Activated CD4-positive, alpha-beta T cell treated with anti-CD3 and anti-CD28 coated beads, Interleukin-2, amount 50 U/mL, for 1 hour (primary cell): ENCODE measurements around the gene IPP.
"Not testable (repeated sequence)": the region's sequence is repeated elsewhere in the genome, so short reads cannot be mapped to it uniquely, and the experiment has no call there.

Experiments
- DNase-seq: peaks from one replicate; pipeline ENCODE4 v3.0.0-alpha.2; 2020

Gene IPP

DNA sequence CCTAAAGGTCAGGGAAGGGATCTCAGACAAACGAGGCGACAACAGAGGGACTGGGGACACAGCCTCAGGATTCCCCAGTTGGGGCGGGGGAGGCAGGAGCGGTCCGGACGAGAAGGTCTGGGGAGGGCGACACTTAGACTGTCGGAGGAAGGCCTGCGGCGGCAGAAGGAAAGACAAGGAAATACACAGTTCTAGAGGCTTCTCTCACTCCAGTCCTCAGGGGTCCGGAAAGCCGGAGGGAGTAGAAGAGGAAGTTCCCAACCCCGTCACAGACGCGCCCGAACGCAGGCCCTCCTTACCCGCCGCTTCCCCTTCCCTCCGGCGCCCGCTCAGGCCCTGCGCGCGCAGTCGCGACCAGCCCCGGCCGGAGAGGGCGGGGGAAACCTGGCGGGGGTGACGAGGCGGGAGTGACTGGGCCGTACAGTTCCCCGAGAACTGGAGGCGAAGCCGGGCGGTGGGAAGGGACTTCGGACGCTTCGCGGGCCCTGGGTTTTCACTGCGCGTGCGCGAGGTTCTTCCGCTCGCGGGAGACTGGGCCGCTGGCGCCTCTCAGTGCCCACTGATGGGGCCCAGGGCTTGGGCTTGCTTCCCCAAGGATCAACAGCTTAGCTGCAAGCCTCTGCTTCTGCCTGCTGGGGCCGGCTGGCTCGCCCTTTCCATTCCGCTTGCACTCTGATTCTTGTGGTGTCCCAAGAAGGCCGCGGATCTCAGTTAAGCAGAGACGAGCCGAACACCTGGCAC lies at the start of gene IPP:
IPP (minus strand) TSS at position 356 of the 741 bp plus-strand sequence. CDS start 4,242 bp downstream, outside the sequence.
- DNase-seq: peak; percentile 84

DNA sequence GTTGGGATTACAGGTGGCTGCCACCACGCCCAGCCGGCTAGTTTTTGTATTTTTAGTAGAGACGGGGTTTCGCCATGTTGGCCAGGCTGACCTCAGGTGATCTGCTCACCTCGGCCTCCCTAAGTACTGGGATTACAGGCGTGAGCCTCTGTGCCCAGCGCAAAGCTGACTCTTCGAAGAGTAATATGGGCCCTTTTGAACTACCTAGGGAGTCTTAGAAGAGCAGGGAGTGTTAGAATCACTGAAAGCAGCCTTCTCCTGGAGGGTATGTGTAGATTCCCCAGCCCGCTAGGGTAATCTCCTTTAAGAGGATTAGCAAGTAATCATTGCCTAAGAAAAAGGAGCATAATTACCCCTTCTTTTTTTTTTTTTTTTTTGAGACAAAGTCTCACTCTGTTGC lies 46.5 kb upstream of the IPP start:
- DNase-seq: no peak

DNA sequence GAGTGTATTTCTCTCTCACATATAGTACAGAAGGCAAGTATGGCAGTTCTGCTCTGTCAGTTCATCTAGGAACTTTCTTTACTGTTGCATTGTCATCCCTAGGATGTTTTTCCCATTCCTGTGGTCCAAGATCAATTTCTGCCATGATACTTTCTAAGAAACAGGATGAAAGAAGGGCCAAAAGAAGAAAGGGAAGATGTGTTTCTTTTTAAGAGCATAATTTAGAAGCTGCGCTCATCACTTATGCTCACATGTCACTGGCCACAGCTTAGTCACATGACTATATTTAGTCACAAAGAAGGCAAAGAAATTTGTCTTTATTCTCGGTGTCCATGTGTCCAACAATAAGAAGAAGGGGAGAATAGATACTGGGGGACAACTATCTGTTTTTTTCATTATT lies 45.9 kb upstream of the IPP start:
- no peak for DNase-seq

DNA sequence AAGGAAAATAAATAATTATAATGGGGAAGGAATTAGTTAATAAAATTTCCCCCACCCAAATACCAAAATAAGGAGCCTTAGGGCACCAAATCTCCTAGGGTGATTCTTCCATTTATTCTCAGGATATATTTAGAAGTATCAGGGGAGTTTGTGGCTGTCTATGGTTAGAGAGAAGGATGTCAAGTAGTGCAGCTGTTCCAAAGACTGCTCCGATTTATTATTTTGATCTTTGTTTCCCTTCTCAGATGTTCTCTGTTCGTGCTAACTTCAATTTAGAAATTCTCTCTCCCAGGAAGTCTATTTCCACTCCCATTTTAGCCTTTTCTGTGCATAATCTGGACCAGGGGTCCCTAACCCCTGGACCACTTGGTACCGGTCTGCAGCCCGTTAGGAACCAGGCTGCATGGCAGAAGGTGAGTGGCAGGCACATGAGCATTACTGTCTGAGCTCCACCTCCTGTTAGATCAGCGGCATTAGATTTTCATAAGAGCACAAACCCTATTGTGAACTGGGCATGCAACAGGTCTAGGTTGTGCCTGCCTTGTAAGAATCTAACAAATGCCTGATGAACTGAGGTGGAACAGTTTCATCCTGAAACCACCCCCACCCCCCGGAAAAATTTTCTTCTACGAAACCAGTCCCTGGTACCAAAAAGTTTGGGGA lies 43.6 kb upstream of the IPP start:
- no peak for DNase-seq

DNA sequence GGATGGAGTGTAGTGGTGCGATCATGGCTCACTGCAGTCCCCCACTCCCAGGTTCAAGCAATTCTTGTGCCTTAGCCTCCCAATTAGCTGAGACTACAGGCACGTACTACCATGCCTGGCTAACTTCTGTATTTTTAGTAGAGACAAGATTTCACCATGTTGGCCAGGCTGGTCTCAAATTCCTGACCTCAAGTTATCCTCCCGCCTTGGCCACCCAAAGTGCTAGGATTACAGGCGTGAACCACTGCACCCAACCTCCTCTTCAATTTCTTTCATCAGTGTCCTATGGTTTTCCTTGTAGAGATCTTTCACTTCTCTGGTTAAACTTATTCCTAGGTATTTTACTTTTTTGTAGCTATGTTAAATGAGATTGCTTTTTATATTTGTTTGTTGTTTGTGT lies 42.3 kb upstream of the IPP start:
- DNase-seq: no peak

DNA sequence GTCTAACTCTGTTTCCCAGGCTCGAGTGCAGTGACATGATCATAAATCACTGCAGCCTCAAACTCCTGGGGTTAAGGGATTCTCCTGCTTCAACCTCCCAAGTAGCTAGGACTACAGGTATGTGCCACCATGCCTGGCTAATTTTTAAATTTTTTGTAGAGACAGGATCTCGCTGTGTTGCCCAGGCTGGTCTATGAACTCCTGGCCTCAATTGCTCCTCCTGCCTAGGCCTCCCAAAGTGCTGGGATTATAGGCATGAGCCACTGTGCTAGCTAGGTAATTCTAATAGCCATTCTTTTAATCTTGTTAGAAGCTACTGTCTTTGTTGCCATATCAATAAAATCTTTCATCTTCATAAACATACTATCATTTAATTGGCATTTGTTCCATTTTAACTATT lies 39.1 kb upstream of the IPP start:
- no peak for DNase-seq

DNA sequence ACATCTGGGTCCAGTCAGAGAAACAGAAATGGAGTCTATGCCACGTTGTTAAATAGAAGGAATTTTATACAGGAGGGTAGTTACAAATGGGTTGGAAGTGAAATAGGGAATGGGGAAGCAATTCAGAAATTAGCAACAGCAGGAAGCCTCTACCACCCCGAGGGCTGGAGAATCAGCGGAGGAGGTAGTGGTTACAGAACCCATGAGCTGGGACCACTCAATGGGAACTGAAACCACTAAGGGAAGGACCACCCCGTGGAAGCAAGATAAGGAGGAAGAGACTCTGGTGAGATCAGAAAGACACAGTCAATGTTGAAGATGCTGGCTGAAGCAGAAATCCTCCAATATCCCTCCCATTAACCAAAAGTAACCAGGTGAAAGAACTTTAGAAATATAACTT lies 37.5 kb upstream of the IPP start:
- no peak for DNase-seq

GRCh38 chr1:45785583-45785982 lies 35.1 kb upstream of the IPP start:
- peak; percentile 2 for DNase-seq

DNA sequence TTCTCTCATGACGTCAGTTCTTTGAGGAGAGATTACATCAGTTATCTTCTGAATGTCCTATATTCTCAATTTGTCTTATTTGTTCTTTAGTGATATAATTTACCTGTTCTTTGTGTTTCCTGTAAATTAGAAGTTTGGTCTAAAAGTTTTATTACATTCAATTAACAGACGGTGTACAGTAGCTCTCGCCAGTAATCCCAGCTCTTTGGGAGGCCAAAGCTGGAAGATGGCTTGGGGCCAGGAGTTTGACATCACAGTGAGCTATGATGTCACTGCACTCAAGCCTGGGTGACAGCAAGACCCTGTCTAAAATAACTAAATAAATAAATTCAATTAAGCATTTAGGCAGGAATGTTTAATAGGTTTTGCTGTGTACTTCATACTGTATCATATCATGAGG lies 25.3 kb upstream of the IPP start:
- DNase-seq: no peak

DNA sequence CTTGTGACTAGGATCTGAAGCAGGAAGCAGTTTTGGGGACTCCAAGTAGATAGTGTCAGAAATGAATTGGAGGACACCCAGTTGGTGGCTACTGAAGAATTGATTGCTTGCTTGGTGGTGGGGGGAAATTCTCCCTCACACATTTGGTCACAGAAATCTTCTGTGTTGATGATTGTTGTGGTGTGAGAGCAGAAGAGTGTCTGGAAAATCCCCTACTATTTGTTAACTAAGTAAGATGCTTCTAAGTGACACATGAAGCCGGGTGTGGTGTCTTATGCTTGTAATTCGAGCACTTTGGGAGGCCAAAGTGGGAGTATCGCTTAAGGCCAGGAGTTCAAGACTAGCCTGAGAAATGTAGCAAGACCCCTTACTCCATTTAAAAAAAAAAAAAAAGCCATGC lies 22.5 kb upstream of the IPP start:
- DNase-seq: no peak

- DNase-seq: no peak
Observed at GRCh38 chr1:45769261-45769932, 18.9 kb upstream of the IPP start.

DNA sequence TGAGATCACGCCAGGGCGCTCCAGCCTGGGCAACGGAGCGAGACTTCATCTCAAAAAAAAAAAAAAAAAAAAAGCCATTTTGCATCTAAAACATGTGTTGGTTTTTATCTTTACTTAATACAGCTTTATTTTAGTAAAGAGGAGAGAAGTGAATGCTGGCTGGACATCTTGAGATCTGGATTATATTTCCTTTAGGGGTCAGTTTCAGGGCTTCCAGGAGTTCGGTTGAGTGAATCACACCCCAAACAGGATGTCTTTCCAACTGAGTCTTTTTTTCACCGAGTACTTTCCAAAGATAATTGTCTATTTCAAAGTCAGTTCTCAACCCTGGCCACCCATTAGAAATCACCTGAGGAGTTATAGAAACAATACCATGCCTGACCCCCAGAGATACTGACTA lies 16.6 kb upstream of the IPP start:
- DNase-seq: no peak

GRCh38 chr1:45765999-45766792 lies 15.7 kb upstream of the IPP start:
- no peak for DNase-seq

- DNase-seq: no peak
Observed at GRCh38 chr1:45762291-45762690, 11.8 kb upstream of the IPP start.

- DNase-seq: no peak
Observed at GRCh38 chr1:45755697-45756096, 5.2 kb upstream of the IPP start.

GRCh38 chr1:45753248-45754037 lies 3.0 kb upstream of the IPP start:
- no peak for DNase-seq

DNA sequence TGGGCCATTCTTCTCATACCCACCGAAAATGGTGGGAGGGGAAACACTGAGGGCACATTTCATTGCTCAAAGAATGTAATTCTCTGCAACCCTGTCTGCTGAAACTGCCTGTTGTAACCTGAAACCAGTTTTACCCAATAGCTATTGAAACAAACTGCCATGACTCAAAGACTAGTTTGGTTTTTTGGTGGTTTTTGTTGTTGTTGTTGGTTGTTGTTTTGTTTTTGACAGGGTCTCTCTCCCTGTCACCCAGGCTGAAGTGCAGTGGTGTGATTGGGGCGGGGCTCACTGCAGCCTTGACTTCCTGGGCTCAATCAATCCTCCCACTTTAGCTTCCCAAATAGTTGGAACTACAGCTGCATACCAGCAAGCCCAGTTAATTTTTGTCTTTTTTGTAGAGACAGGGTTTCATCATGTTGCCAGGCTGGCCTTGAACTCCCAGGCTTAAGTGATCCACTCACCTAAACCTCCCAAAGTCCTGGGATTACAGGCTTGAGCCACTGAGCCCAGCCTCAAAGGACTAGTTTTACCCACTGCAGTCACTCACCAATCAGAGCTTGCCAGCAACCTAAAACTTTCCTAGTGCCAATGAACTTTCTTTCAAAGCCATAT lies 2.1 kb upstream of the IPP start:
- no peak for DNase-seq

DNA sequence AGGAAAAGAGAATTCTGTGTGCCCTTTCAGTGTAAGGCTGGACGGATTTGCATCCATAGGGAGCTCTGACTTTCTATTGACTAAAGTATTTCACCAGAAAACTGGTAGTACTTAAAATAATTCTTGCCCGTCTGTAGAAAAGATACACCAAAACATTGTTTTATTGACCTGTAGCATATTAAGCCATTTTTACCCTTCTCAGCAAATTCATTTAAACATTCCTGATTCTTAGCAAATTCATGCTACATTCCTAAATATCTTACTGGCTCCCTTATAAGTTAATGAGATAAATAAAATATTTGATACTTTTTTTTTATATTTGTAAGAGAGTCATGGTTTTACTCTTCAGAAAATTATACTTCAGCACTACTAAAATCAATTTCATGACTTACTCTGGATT lies 1.6 kb upstream of the IPP start:
- no peak for DNase-seq

GRCh38 chr1:45751039-45751838 lies 786 bp upstream of the IPP start:
- not testable (repeated sequence) for DNase-seq

GRCh38 chr1:45746922-45747321 lies 3.5 kb downstream of the IPP start:
- no peak for DNase-seq

GRCh38 chr1:45739641-45740156 lies 10.8 kb downstream of the IPP start:
- DNase-seq: not testable (repeated sequence)
